RCC 7860 (cell line): ENCODE measurements around the gene CAPN12.

ENCODE experiments used
- DNase-seq: peaks from one replicate; pipeline ENCODE4 v3.0.0-alpha.2; 2015; ENCODE audit warnings: low spot score
- FAIRE-seq: peaks from 2 replicates; lab custom pipeline; 2012; peaks lifted over from hg19 to GRCh38; lab: Jason Lieb, UNC

Gene CAPN12

DNA sequence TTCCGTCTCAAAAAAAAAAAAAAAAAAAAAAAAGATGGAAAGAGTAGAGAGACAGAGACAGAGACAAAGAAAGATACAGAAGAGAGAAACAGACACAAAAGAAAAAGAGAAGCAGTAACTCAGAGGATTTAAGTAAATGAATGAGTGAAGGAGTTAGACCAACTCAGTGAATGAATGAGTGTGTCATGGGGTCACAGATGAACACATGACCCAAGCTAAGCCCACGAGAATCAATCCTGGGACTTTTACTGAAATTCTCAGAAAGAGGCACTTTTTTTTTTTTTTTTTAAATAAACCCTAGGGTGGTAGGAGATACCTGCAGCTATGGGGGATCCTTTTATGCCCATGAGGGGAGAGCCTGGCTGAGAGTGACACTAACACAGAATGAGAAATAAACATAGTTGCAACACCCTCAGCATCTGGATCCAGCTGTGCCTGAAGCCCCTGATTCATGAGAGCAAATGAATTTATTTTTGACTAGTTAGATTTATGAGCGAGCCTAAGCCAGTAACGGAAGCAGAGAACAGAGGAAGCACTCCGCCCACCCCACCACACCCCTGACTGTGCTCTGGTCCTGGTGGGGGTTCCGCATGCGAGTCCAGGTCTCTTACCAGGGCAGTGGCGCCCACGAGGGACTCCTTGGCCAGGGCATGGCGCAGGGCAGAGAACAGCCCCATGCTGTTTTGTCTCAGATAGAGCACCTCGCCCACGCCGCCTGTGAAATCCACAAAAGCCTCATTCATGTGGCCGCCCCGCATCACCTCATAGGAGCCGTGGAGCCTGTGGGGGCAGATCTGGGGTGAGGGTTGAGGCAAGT, 4.6 kb downstream of the CAPN12 start:
- FAIRE-seq: no peak
- no peak for DNase-seq

DNA sequence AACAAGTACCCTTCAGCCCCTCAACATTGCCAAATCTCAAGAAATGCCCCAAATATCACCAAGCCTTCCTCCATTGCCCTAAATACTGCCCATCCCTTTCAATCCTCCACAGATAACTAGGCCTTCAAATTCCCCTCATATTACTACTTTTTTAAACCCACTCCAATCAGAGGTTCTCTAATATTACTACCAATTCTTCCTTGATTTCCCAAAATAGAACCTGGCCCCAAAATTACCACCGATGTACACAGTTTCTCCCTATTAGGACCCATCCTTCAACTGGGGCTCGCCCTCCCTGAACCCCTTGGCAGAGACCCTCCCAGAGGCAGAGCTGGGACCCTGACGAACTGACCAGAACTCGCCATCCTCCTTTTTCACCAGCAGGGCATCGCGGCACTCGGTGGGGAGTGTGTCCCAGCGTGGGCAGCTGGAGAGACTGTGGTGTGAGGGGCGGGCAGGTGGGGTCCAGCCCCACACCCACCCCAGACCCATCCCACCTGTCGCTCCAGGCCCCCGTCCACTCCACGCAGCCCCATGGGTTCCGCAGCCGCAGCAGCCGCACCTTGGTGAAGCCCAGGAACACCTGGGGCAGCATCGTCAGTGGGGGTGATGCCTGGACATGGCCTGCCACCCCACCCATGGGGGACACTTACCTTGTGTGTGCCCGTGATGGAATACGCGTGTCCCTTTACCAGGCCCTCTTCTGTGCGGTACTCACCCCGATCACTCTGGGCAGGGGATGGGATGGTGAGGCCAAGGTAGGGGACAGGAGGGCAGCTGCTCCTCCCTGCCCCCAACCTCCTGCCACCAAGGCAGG, 6.1 kb downstream of the CAPN12 start:
- DNase-seq (no peak), FAIRE-seq (no peak)

- no peak for DNase-seq
- FAIRE-seq: no peak
Observed at GRCh38 chr19:38737281-38737865, 6.9 kb downstream of the CAPN12 start.

GRCh38 chr19:38736413-38737280, 7.6 kb downstream of the CAPN12 start:
- FAIRE-seq (no peak), DNase-seq (no peak)

- DNase-seq (no peak), FAIRE-seq (no peak)
Observed at GRCh38 chr19:38736036-38736412, 8.2 kb downstream of the CAPN12 start.

GRCh38 chr19:38735257-38735686, 9.0 kb downstream of the CAPN12 start:
- DNase-seq: no peak
- no peak for FAIRE-seq

GRCh38 chr19:38734426-38735256, 9.6 kb downstream of the CAPN12 start:
- FAIRE-seq: no peak
- DNase-seq: peak; percentile 44

DNA sequence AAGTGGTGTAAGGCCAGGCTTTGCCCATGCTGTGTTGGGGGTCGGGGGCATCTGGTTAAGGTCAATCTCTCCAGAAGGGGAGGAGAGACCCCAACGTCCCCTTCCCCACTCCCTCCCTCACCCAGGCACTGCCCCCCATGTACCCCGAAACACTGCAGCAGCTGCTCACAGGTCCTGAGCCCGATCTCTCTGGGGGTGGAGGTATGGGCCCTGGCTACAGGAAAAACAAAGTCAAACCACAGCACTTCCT, 10.2 kb downstream of the CAPN12 start:
- no peak for FAIRE-seq
- DNase-seq: no peak

DNA sequence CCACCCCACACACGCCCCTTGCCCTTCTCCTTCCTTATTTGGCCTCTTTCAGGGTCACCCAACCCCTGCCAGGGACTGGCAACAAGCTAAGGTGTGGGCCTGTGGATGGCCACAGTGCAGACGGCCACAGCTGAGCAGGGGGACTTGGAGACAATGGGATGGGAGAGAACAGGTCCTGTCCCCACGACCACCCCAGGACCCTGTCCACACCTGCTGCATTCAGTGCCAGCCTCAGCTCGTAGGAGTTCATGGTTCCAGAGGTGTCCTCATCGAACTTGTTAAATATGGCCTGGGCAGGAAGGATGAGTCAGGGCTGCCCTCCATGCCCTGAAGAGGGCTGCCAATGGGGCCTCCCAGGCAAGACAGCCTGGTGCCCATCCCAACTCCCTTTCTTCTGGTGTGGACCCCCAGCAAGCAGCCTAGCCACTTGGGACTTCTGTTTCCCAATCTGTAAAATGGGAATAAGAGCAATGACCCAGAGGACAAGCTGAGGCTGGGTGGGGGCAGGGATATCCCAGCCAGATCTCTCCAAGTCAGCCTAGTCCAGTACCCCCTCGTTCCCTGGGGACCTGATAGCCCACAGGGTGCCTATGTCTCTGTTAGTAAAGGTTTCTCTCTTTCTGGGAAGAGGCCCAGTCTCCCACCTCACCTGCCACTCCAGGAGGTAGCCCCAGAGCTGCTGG, 10.6 kb downstream of the CAPN12 start:
- no peak for FAIRE-seq
- DNase-seq: peak; percentile 26

- DNase-seq: no peak
- FAIRE-seq: no peak
Observed at GRCh38 chr19:38733241-38733492, 11.1 kb downstream of the CAPN12 start.

GRCh38 chr19:38731654-38732301, 12.5 kb downstream of the CAPN12 start:
- DNase-seq (no peak), FAIRE-seq (no peak)

- FAIRE-seq: no peak
- no peak for DNase-seq
Observed at GRCh38 chr19:38730731-38731589, 13.3 kb downstream of the CAPN12 start.

DNA sequence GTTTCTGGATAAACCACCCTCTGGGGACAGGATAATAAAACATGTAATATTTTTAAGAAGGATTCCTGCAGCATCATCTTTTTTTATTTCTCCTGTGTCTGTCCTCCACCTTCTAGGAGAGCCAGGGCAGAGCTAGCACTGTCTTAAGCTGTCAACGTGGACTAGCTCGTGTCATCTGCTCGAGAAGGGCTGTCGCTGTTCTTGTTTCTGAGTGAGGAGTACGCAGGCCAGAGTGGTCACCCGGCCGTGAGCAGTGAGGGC, 13.9 kb downstream of the CAPN12 start:
- FAIRE-seq (no peak), DNase-seq (no peak)

- DNase-seq: peak; percentile 21
- no peak for FAIRE-seq
Observed at GRCh38 chr19:38729653-38730469, 14.4 kb downstream of the CAPN12 start.

GRCh38 chr19:38728752-38729541, 15.3 kb downstream of the CAPN12 start:
- DNase-seq (no peak), FAIRE-seq (no peak)

DNA sequence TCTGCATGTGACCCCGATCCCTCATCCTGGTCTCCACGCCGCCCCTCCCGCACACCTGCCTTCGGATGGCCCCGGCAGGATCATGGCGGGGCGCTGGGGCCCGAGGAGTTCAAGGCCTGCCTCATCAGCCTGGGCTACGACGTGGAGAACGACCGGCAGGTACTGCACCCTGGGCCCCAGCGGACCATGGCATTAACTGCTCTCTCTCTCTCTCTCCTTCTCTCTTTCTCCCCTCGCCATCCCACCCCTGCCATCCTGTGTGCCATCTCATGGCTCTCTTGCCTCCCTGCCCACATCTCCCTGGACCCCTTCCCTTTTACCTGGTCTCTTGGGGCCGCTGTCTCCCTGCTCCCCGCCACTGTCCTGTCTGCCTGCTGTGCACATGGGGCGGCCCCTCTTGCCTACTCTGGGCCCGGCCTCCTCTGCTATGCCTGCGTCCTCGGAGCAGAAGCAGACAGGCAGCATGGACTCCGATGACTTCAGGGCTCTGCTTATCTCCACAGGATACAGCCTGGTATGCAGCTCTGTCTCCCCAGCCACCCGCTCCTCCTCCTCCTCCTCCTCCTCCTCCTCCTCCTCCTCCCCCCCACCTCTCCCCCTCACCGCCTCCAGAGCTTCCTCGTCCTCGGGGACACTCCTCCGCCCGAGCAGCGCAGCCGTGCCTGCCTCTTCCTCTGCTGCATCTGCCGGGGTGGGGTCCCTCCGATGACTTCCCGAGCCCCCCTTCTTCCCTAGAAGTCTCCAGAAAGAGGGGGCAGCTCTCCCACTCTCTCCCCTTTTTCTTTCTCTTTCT, 16.2 kb downstream of the CAPN12 start:
- no peak for FAIRE-seq
- no peak for DNase-seq
